ENCODE measurements around the gene MX1.

GRCh38 chr21:41470054-41470453 is 44.0 kb downstream of the MX1 start:
- TF ChIP-seq CTCF (IDR thresholded peaks at IDR 0.05; ENCODE audit: insufficient read depth, low read depth, low read length) (no peak), EZH2 (IDR thresholded peaks at IDR 0.05; ENCODE audit: insufficient read depth, low read length) (no peak)
